ENCODE measurements around the gene MTHFD1L. TPM values are rescaled to one million over a fixed set of nuclear protein-coding genes. Genes with fewer than 3 reads are reported as not detected.

The MTHFD1L gene
- total and polyA plus RNA-seq, 7 donors, result 0.60 to 17.9 (median 3.0) TPM

GRCh38 chr6:151001387-151002056 lies 136.0 kb downstream of the MTHFD1L start:
- WGBS, 2 donors, result 86 to 90% methylated on average over 5 of the region's 5 CpGs
- Histone ChIP-seq H3K4me3 (no peak overlapping the region), H3K9me3 (no peaks in the 10 kb centered on the region), H3K27ac (peak overlapping the region in 1 of 4 donors; percentile 10), H3K27me3 (no peaks in the 10 kb centered on the region), H3K4me1 (peaks cover 0 to 22% (median 12%) of the 10 kb centered on the region in 4 donors), H3K36me3 (no peaks in the 10 kb centered on the region)
- no peak for DNase-seq
- intact Hi-C loops (cut with DNase I), result no loop called here
- TF ChIP-seq, protein P1, sequence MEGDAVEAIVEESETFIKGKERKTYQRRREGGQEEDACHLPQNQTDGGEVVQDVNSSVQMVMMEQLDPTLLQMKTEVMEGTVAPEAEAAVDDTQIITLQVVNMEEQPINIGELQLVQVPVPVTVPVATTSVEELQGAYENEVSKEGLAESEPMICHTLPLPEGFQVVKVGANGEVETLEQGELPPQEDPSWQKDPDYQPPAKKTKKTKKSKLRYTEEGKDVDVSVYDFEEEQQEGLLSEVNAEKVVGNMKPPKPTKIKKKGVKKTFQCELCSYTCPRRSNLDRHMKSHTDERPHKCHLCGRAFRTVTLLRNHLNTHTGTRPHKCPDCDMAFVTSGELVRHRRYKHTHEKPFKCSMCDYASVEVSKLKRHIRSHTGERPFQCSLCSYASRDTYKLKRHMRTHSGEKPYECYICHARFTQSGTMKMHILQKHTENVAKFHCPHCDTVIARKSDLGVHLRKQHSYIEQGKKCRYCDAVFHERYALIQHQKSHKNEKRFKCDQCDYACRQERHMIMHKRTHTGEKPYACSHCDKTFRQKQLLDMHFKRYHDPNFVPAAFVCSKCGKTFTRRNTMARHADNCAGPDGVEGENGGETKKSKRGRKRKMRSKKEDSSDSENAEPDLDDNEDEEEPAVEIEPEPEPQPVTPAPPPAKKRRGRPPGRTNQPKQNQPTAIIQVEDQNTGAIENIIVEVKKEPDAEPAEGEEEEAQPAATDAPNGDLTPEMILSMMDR (IDR thresholded peaks at IDR 0.05), result no peak
- no peak for TF ChIP-seq EP300 (IDR thresholded peaks at IDR 0.05)
- TF ChIP-seq POLR2A (IDR thresholded peaks at IDR 0.05), result no peak
- TF ChIP-seq POLR2AphosphoS5 (IDR thresholded peaks at IDR 0.05), result no peak

DNA sequence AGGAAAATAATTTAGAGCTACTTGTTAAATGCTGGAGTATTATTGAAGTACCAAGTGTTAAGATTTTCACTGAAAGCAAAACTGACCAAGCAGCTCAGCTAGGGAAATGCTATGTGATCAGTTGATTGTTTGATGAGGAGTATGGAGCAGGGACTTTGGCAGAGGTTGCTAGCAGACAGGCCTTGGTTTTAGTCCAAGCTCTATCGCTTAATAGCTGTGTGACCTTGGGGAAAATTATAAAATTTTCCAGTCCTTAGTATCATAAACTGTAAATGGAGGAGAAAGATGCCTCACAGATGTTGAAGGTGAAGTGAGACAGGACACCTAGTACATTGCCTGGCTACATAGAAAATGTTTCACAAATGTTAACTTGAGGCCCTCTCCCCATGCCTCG lies 136.6 kb downstream of the MTHFD1L start:
- no peaks in the 10 kb centered on the region for H3K9me3 ChIP-seq
- H3K36me3 ChIP-seq, result no peaks in the 10 kb centered on the region
- H3K4me1 ChIP-seq, result peaks cover 0 to 22% (median 12%) of the 10 kb centered on the region in 4 donors
- 64 to 74% methylated on average over 2 of the region's 2 CpGs for WGBS, 2 donors
- H3K4me3 ChIP-seq, result no peak overlapping the region
- intact Hi-C loops (cut with DNase I), result no loop called here
- peak overlapping the region in 1 of 4 donors; percentile 10 for H3K27ac ChIP-seq
- TF ChIP-seq, protein P1 (IDR thresholded peaks at IDR 0.05), result no peak
- no peak for TF ChIP-seq POLR2AphosphoS5 (IDR thresholded peaks at IDR 0.05)
- DNase-seq, result no peak
- no peaks in the 10 kb centered on the region for H3K27me3 ChIP-seq

DNA sequence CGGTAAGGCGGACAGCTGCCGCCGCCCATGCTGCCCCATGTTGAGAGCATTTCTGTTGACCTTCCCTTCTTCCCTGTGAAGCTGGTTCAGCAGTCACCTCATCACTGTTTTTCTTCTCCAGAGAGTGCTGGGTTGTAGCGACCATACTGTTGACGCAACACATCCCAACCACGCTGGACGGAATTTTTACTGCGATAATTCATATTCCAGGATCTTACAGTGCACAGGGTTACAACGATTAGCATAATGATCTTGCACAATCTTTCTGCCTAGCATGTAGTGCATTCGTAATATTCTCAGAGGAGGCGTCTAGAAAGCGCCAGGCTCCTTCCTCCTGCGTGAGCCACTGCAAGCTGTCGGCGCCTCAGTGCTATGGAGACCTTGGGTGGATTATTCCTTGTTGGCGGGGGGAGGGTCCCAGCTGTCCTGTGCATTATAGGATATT lies 137.0 kb downstream of the MTHFD1L start:
- 95 to 98% methylated on average over 17 of the region's 17 CpGs for WGBS, 2 donors
- TF ChIP-seq, protein P1 (IDR thresholded peaks at IDR 0.05), result no peak
- TF ChIP-seq EP300 (IDR thresholded peaks at IDR 0.05) (no peak), POLR2A (IDR thresholded peaks at IDR 0.05) (no peak), POLR2AphosphoS5 (IDR thresholded peaks at IDR 0.05) (no peak)
- Histone ChIP-seq H3K27ac (peak overlapping the region in 1 of 4 donors; percentile 10), H3K4me3 (no peak overlapping the region), H3K36me3 (no peaks in the 10 kb centered on the region), H3K27me3 (no peaks in the 10 kb centered on the region), H3K4me1 (peaks cover 0 to 22% (median 12%) of the 10 kb centered on the region in 4 donors), H3K9me3 (no peaks in the 10 kb centered on the region)
- DNase-seq, result no peak
- intact Hi-C loops (cut with DNase I), result no loop called here

GRCh38 chr6:151004383-151005024 lies 139.0 kb downstream of the MTHFD1L start:
- Histone ChIP-seq H3K4me3 (no peak overlapping the region), H3K4me1 (peaks cover 0 to 27% (median 16%) of the 10 kb centered on the region in 4 donors), H3K27ac (peak overlapping the region; percentile 27 to 75 (median 50)), H3K9me3 (no peaks in the 10 kb centered on the region), H3K27me3 (no peaks in the 10 kb centered on the region), H3K36me3 (no peaks in the 10 kb centered on the region)
- DNase-seq, result no peak
- intact Hi-C loops (cut with DNase I), result no loop called here
- peak; percentile 10 to 60 (median 40) for TF ChIP-seq POLR2AphosphoS5 (IDR thresholded peaks at IDR 0.05)
- TF ChIP-seq POLR2A (IDR thresholded peaks at IDR 0.05), result no peak
- 6 to 39% methylated on average over 8 of the region's 8 CpGs for WGBS, 2 donors

DNA sequence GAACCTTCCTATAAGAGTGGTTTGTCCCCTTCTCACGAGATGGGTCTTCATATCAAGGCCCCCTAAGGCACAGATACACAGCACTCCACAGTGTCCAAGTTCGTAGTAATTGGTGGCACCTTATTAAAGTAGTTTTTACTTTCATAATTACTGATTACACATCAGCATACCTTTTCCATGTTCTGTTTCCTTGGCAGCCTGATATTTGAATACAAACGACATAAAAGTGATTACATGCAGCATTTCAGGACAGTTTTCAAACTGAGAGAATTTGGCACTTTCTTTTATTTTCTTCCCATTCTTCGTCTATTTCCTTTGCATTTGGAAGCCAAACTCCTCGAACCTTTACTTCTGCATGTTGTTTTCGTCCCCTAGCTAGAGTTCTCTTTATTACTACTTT lies 139.7 kb downstream of the MTHFD1L start:
- Histone ChIP-seq H3K36me3 (no peaks in the 10 kb centered on the region), H3K27me3 (no peaks in the 10 kb centered on the region), H3K4me1 (peaks cover 0 to 27% (median 16%) of the 10 kb centered on the region in 4 donors), H3K27ac (peak overlapping the region in 3 of 4 donors; percentile 45 to 75 (median 54)), H3K9me3 (no peaks in the 10 kb centered on the region), H3K4me3 (no peak overlapping the region)
- WGBS, 2 donors, result 79 to 89% methylated on average over 6 of the region's 6 CpGs
- DNase-seq, result no peak
- intact Hi-C loops (cut with DNase I), result no loop called here
- TF ChIP-seq, protein P1 (IDR thresholded peaks at IDR 0.05), result no peak
- TF ChIP-seq POLR2AphosphoS5 (IDR thresholded peaks at IDR 0.05), result no peak
